ENCODE data around the gene KHDRBS1.

GRCh38 chr1:31991182-31991581 lies 22.5 kb upstream of the KHDRBS1 start:
- TF ChIP-seq CTCF (IDR thresholded peaks at IDR 0.05) (no peak), POLR2A (IDR thresholded peaks at IDR 0.05) (no peak)
